Stimulated activated CD4-positive, alpha-beta T cell treated with anti-CD3 and anti-CD28 coated beads, Interleukin-2, amount 100 ng/mL, for 48 hours (primary cell): ENCODE results near the gene TBX20.
"Not testable (repeated sequence)": the region's sequence is repeated elsewhere in the genome, so short reads cannot be mapped to it uniquely, and the experiment has no call there.

Experiments used
- DNase-seq, 2 donors: peaks; one replicate each; pipeline ENCODE4 v3.0.0-alpha.2; 2020

Gene TBX20

GRCh38 chr7:35254496-35255442, 869 bp upstream of the TBX20 start:
- no peak for DNase-seq

- no peak for DNase-seq
These were observed 515 bp downstream of the TBX20 start for GRCh38 chr7:35253460-35253709.

- no peak for DNase-seq
These were observed 1.1 kb downstream of the TBX20 start for GRCh38 chr7:35252612-35253459.

GRCh38 chr7:35251606-35252310, 2.1 kb downstream of the TBX20 start:
- DNase-seq = no peak

GRCh38 chr7:35250941-35251340, 3.0 kb downstream of the TBX20 start:
- no peak for DNase-seq

- DNase-seq = no peak
These were observed 3.4 kb downstream of the TBX20 start for GRCh38 chr7:35250452-35250851.

- no peak for DNase-seq
These were observed 4.4 kb downstream of the TBX20 start for GRCh38 chr7:35249537-35249907.

GRCh38 chr7:35248576-35249536, 5.0 kb downstream of the TBX20 start:
- DNase-seq = no peak

GRCh38 chr7:35246819-35247218, 7.1 kb downstream of the TBX20 start:
- DNase-seq = no peak

GRCh38 chr7:35241884-35242283, 12.0 kb downstream of the TBX20 start:
- DNase-seq = no peak

GRCh38 chr7:35241436-35241835, 12.5 kb downstream of the TBX20 start:
- no peak for DNase-seq

- not testable (repeated sequence) for DNase-seq
These were observed 12.9 kb downstream of the TBX20 start for GRCh38 chr7:35241008-35241407.

- DNase-seq = not testable (repeated sequence)
These were observed 15.4 kb downstream of the TBX20 start for GRCh38 chr7:35238456-35238855.

GRCh38 chr7:35232994-35233393, 20.9 kb downstream of the TBX20 start:
- no peak for DNase-seq

GRCh38 chr7:35231221-35231620, 22.7 kb downstream of the TBX20 start:
- DNase-seq = not testable (repeated sequence)

GRCh38 chr7:35229116-35229780, 24.7 kb downstream of the TBX20 start:
- not testable (repeated sequence) for DNase-seq

- not testable (repeated sequence) for DNase-seq
These were observed 25.3 kb downstream of the TBX20 start for GRCh38 chr7:35228496-35229051.

GRCh38 chr7:35227438-35227837, 26.5 kb downstream of the TBX20 start:
- not testable (repeated sequence) for DNase-seq

GRCh38 chr7:35222445-35222844, 31.5 kb downstream of the TBX20 start:
- DNase-seq = not testable (repeated sequence)

GRCh38 chr7:35220176-35220575, 33.7 kb downstream of the TBX20 start:
- DNase-seq = not testable (repeated sequence)

GRCh38 chr7:35216033-35216432, 37.9 kb downstream of the TBX20 start:
- not testable (repeated sequence) for DNase-seq
